Measurements from ENCODE around the gene TIMP1.
A peak's percentile ranks its signal among the peaks of the same experiment; 100 is the strongest.
"Not testable (repeated sequence)": the region's sequence is repeated elsewhere in the genome, so short reads cannot be mapped to it uniquely, and the experiment has no call there.

TIMP1 gene

DNA sequence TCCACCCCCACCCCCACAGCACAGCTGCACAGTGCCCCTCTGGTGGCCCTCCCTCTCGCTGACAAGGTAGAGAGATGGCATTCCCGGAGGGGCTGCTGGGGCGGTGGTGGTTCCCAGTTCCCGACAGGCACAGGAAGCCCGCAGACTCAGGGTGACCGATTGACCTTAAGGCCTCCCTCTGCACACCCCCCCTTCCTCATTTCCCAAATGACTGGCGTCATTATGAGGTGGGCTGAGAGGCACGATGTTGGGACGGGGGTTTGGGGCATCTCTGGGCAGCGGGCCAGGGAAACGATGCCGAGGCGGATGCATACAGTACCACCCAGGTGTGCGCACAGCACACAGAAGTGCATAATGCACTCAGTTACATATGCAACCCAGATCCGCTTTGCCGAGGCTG lies 3.5 kb upstream of the TIMP1 start:
- H3K4me1 Mint-ChIP-seq: peaks cover 30% of the 10 kb centered on the region
- peaks cover 4% of the 10 kb centered on the region for H3K36me3 Mint-ChIP-seq
- no peak overlapping the region for H3K27ac Mint-ChIP-seq
- no peak for DNase-seq
- CTCF ChIA-PET: interaction anchor here (1.1 kb wide), 1 partner anchor 173 kb away, joined by 4 read pairs; no protein-coding TSS in a partner anchor
- no peak overlapping the region for H3K4me3 Mint-ChIP-seq
- peaks cover 1% of the 10 kb centered on the region for H3K27me3 Mint-ChIP-seq
- H3K9me3 Mint-ChIP-seq: no peaks in the 10 kb centered on the region

DNA sequence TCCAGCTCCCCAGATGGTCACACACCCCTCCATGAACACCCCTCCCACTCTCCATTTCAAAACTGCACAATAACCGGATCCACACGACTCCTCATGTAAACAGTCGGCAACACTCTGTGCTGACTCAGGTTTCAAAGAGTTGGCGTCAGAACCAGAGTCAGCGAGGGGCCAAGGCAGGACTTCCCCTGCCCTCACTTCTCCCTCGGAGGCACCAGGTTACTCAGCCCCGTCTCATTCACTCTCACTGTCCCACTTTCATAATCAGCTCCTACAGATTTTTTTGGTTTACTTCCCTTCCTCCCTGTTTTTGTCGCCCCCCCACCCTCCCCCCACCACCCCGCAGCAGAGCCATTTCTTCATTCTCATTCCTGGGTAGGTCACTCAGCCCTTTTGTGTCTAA lies 2.7 kb upstream of the TIMP1 start:
- no peak overlapping the region for H3K4me3 Mint-ChIP-seq
- CTCF ChIA-PET: interaction anchor here (1.1 to 1.2 kb wide), 2 partner anchors 49 to 173 kb away, joined by 3 to 4 read pairs; no protein-coding TSS in a partner anchor
- peaks cover 34% of the 10 kb centered on the region for H3K4me1 Mint-ChIP-seq
- DNase-seq: no peak
- H3K9me3 Mint-ChIP-seq: no peaks in the 10 kb centered on the region
- no peaks in the 10 kb centered on the region for H3K27me3 Mint-ChIP-seq
- peaks cover 9% of the 10 kb centered on the region for H3K36me3 Mint-ChIP-seq
- H3K27ac Mint-ChIP-seq: no peak overlapping the region

DNA sequence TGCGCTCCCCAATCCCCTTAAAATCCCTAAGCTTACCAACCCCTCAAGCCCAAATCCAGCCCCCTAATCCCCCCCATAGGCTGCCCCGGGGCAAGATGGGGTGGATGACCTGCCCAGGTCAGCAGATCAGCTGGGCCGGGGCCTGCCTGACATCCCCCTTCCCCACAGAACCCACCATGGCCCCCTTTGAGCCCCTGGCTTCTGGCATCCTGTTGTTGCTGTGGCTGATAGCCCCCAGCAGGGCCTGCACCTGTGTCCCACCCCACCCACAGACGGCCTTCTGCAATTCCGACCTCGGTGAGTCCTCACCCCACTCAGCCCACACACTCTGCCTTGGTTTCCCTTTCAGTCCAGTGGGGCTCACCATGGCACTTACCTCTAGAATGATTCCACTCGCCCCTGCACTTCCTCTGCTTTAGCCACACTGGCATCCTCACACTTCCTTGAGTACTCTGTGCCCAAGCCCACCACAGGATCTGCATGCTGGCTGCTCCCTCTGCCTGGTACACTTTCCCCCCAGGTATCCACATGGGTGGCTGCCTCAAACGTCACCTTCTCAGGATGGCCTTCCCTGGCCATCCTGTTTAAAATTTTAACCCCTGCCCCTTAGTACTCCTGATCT lies 1.1 kb downstream of the TIMP1 start:
- H3K27me3 Mint-ChIP-seq: no peaks in the 10 kb centered on the region
- no peaks in the 10 kb centered on the region for H3K9me3 Mint-ChIP-seq
- H3K4me1 Mint-ChIP-seq: peaks cover 29% of the 10 kb centered on the region
- CTCF ChIA-PET: no interaction called here
- H3K4me3 Mint-ChIP-seq: peak overlapping the region; percentile 63
- peaks cover 22% of the 10 kb centered on the region for H3K36me3 Mint-ChIP-seq
- no peak for DNase-seq
- peak overlapping the region; percentile 8 for H3K27ac Mint-ChIP-seq

- Mint-ChIP-seq H3K4me1 (peaks cover 26% of the 10 kb centered on the region), H3K36me3 (peaks cover 22% of the 10 kb centered on the region), H3K27ac (no peak overlapping the region), H3K4me3 (no peak overlapping the region), H3K27me3 (no peaks in the 10 kb centered on the region), H3K9me3 (no peaks in the 10 kb centered on the region)
- CTCF ChIA-PET: no interaction called here
- DNase-seq: no peak
These were observed 2.5 kb downstream of the TIMP1 start for GRCh38 chrX:47584714-47585113.

GRCh38 chrX:47585273-47585672 lies 3.0 kb downstream of the TIMP1 start:
- H3K27me3 Mint-ChIP-seq: no peaks in the 10 kb centered on the region
- no peaks in the 10 kb centered on the region for H3K9me3 Mint-ChIP-seq
- H3K36me3 Mint-ChIP-seq: peaks cover 22% of the 10 kb centered on the region
- no peak overlapping the region for H3K27ac Mint-ChIP-seq
- H3K4me1 Mint-ChIP-seq: peaks cover 26% of the 10 kb centered on the region
- no peak for DNase-seq
- CTCF ChIA-PET: no interaction called here
- no peak overlapping the region for H3K4me3 Mint-ChIP-seq

- no peak overlapping the region for H3K4me3 Mint-ChIP-seq
- DNase-seq: no peak
- H3K27ac Mint-ChIP-seq: no peak overlapping the region
- no peaks in the 10 kb centered on the region for H3K9me3 Mint-ChIP-seq
- CTCF ChIA-PET: no interaction called here
- peaks cover 22% of the 10 kb centered on the region for H3K36me3 Mint-ChIP-seq
- H3K27me3 Mint-ChIP-seq: no peaks in the 10 kb centered on the region
- H3K4me1 Mint-ChIP-seq: peaks cover 23% of the 10 kb centered on the region
These were observed 4.0 kb downstream of the TIMP1 start for GRCh38 chrX:47586043-47586787.

DNA sequence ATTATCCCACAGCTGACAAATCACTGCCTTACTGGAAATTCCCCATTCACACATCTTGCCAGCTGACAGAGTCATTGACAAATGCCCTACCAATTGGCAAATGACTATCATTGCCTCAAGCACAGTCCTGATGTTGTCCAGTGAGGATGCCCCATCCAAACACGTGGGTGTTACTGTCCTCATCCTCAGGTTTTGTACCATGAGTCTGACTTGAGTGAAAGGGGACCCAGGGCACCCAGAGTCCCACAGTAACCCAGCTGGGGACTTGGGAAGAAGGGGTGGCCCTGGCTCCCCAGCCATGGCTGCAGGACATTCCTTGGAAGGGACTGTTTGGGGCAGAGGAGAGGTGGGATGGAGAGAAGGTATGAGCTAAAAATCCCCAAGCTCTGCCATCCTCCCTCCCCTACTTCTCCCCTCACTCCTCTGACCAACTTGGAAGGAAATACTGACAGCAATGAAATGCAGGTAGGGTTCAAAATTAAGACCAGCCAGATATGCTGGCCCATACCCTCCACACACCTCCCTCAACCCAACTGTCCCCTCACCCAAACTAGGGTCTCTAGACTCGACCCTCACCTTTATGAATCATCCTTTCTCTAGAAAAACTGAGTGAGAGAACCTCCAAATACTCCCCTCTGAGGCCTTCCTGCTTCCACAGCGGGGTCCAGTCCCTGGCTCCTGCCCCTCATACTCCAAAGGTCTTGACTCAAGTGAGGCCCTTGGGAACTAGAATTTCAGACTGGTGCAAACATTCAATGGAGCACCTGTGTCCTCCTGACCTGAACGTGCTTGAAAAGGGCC lies 5.1 kb downstream of the TIMP1 start:
- CTCF ChIA-PET: no interaction called here
- H3K27ac Mint-ChIP-seq: no peak overlapping the region
- peaks cover 22% of the 10 kb centered on the region for H3K36me3 Mint-ChIP-seq
- H3K4me3 Mint-ChIP-seq: no peak overlapping the region
- peaks cover 13% of the 10 kb centered on the region for H3K4me1 Mint-ChIP-seq
- H3K9me3 Mint-ChIP-seq: no peaks in the 10 kb centered on the region
- H3K27me3 Mint-ChIP-seq: no peaks in the 10 kb centered on the region
- no peak for DNase-seq

- Mint-ChIP-seq H3K4me1 (peaks cover 10% of the 10 kb centered on the region), H3K9me3 (no peaks in the 10 kb centered on the region), H3K27ac (no peak overlapping the region)
These were observed 5.9 kb downstream of the TIMP1 start for GRCh38 chrX:47587906-47588735.

GRCh38 chrX:47590984-47591383 lies 8.7 kb downstream of the TIMP1 start:
- peaks cover 7% of the 10 kb centered on the region for H3K4me1 Mint-ChIP-seq
- H3K36me3 Mint-ChIP-seq: peaks cover 9% of the 10 kb centered on the region
- no peaks in the 10 kb centered on the region for H3K27me3 Mint-ChIP-seq
- H3K9me3 Mint-ChIP-seq: no peaks in the 10 kb centered on the region
- DNase-seq: no peak
- H3K27ac Mint-ChIP-seq: no peak overlapping the region
- no peak overlapping the region for H3K4me3 Mint-ChIP-seq
- CTCF ChIA-PET: no interaction called here

More at GRCh38 chrX:47587906-47588735, 5.9 kb downstream of the TIMP1 start:
- Mint-ChIP-seq H3K27me3 (no peaks in the 10 kb centered on the region), H3K36me3 (peaks cover 21% of the 10 kb centered on the region), H3K4me3 (no peak overlapping the region)
- CTCF ChIA-PET: no interaction called here
- DNase-seq: no peak

DNA sequence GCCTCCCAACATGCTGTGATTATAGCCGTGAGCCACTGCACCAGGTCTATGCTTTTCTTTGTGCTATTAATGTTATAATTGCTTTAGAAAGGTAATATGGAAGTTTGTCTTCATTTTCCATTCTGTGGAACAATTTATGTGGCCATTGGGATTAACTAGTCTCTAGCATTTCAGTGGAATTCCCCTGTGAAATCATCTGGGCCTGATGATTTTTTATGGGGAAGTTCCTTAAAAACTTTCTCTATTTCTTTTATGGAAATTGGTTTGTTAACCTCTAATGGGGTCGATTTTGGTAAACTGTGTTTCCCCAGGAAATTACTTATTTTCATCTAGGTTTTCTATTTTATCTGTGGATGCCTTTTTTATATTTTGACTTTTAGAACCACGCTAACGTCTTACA lies 11.3 kb downstream of the TIMP1 start:
- peaks cover 14% of the 10 kb centered on the region for H3K36me3 Mint-ChIP-seq
- H3K4me1 Mint-ChIP-seq: peaks cover 16% of the 10 kb centered on the region
- CTCF ChIA-PET: no interaction called here
- DNase-seq: no peak
- H3K27ac Mint-ChIP-seq: no peak overlapping the region
- no peaks in the 10 kb centered on the region for H3K27me3 Mint-ChIP-seq
- H3K4me3 Mint-ChIP-seq: no peak overlapping the region
- H3K9me3 Mint-ChIP-seq: peaks cover 11% of the 10 kb centered on the region

GRCh38 chrX:47595716-47596251 lies 13.5 kb downstream of the TIMP1 start:
- CTCF ChIA-PET: interaction anchor here (1.0 kb wide), 1 partner anchor 55 kb away, joined by 3 read pairs; no protein-coding TSS in a partner anchor
- H3K27me3 Mint-ChIP-seq: peaks cover 4% of the 10 kb centered on the region
- peaks cover 16% of the 10 kb centered on the region for H3K4me1 Mint-ChIP-seq
- H3K27ac Mint-ChIP-seq: peak overlapping the region; percentile 87
- peaks cover 14% of the 10 kb centered on the region for H3K36me3 Mint-ChIP-seq
- H3K9me3 Mint-ChIP-seq: peaks cover 14% of the 10 kb centered on the region
- no peak for DNase-seq
- no peak overlapping the region for H3K4me3 Mint-ChIP-seq

DNA sequence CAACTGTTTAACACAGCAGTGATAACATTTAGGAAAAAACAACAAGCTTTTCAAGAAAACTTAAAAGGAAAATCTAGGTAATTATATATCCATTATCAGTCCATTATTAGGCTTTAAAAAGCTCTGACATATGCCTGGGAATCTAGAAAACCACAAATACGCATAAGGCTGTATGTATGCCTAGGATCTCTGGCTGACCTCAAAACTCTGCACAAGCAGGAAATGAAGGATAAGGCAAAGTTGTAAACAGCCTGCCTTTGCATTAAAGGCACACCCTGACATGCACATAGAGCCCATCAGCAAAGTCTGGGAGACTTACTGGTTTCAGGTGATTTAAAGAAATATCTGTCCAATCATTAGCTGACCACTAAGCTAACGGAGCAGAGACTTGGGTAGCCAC lies 14.0 kb downstream of the TIMP1 start:
- Mint-ChIP-seq H3K4me3 (no peak overlapping the region), H3K27ac (peak overlapping the region; percentile 87), H3K9me3 (peaks cover 14% of the 10 kb centered on the region), H3K27me3 (peaks cover 4% of the 10 kb centered on the region), H3K4me1 (peaks cover 16% of the 10 kb centered on the region), H3K36me3 (peaks cover 14% of the 10 kb centered on the region)
- CTCF ChIA-PET: interaction anchor here (1.0 kb wide), 1 partner anchor 56 kb away, joined by 3 read pairs; no protein-coding TSS in a partner anchor
- DNase-seq: no peak

DNA sequence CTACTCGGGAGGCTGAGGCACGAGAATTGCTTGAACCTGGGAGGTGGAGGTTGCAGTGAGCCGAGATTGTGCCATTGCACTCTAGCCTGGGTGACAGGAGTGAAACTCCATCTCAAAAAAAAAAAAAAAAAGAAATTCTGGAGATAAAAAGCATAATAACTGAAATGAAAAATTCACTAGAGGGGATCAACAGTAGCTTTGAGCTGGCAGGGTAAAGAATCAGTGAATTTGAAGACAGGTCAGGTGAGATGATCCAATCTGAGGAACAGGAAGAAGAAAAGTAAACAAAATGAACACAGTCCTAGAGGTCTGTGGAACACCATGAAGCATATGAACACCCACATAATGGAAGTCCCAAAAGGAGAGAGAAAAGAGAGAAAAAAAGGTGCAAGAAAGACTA lies 15.0 kb downstream of the TIMP1 start:
- peaks cover 14% of the 10 kb centered on the region for H3K36me3 Mint-ChIP-seq
- CTCF ChIA-PET: no interaction called here
- no peak overlapping the region for H3K4me3 Mint-ChIP-seq
- H3K4me1 Mint-ChIP-seq: peaks cover 16% of the 10 kb centered on the region
- peaks cover 4% of the 10 kb centered on the region for H3K27me3 Mint-ChIP-seq
- no peak overlapping the region for H3K27ac Mint-ChIP-seq
- no peak for DNase-seq
- peaks cover 14% of the 10 kb centered on the region for H3K9me3 Mint-ChIP-seq

- DNase-seq, H3K36me3 Mint-ChIP-seq: not testable (repeated sequence)
These were observed 20.9 kb downstream of the TIMP1 start for GRCh38 chrX:47603125-47603524.

More at GRCh38 chrX:47603125-47603524, 20.9 kb downstream of the TIMP1 start:
- H3K4me3 Mint-ChIP-seq, H3K27ac Mint-ChIP-seq, H3K9me3 Mint-ChIP-seq, H3K4me1 Mint-ChIP-seq, H3K27me3 Mint-ChIP-seq, CTCF ChIA-PET: not testable (repeated sequence)

Measured in activated naive CD4-positive, alpha-beta T cell treated with anti-CD3 and anti-CD28 coated beads, Interleukin-2, amount 10 ng/mL, durations not matched to agents 7 days and 5 days (primary cell).